Kidney (tissue), 14 donors: ENCODE measurements around the gene GOLIM4. TPM values are rescaled to one million over a fixed set of nuclear protein-coding genes. Genes with fewer than 3 reads are reported as not detected.
"Not testable (repeated sequence)": the region's sequence is repeated elsewhere in the genome, so short reads cannot be mapped to it uniquely, and the experiment has no call there.

Source experiments
- DNase-seq, 5 donors: peaks; one replicate each; pipeline ENCODE4 v3.0.0-alpha.2; 2013 to 2020
- FAIRE-seq: peaks from 2 replicates; lab custom pipeline; 2012; peaks lifted over from hg19 to GRCh38; lab: Jason Lieb, UNC
- H3K27ac ChIP-seq, 2 donors: one replicate each; pipeline ENCODE4 v1.7.0; 2013; ENCODE audit warnings: low read depth in 2 of 2, low read length in 2 of 2, inconsistent platforms in 1 of 2
- H3K27me3 ChIP-seq: one replicate; pipeline ENCODE4 v1.7.1; 2013; ENCODE audit warnings: low read length, inconsistent platforms; ENCODE audit not compliant: control insufficient read depth, insufficient read depth
- H3K36me3 ChIP-seq, 3 donors: one replicate each; pipeline versions ENCODE4 v1.7.0 to v1.7.1; 2013; ENCODE audit warnings: low read length in 3 of 3, control low read depth in 1 of 3, inconsistent platforms in 1 of 3; ENCODE audit not compliant: insufficient read depth in 3 of 3, control insufficient read depth in 2 of 3
- H3K4me1 ChIP-seq, 3 donors: one replicate each; pipeline versions ENCODE4 v1.7.0 to v1.7.1; 2013; ENCODE audit warnings: low read length in 3 of 3, inconsistent platforms in 1 of 3, low read depth in 1 of 3; ENCODE audit not compliant: control insufficient read depth in 2 of 3, insufficient read depth in 2 of 3
- H3K4me3 ChIP-seq, 3 donors: one replicate each; pipeline versions ENCODE4 v1.7.0 to v1.8.1; 2013; ENCODE audit warnings: low read length in 3 of 3, control low read depth in 1 of 3, inconsistent platforms in 1 of 3
- H3K9ac ChIP-seq, 3 donors: one replicate each; pipeline versions ENCODE4 v1.7.0 to v1.7.1; 2013; ENCODE audit warnings: low read length in 3 of 3, control low read depth in 1 of 3, inconsistent platforms in 1 of 3
- H3K9me3 ChIP-seq, 3 donors: one replicate each; pipeline versions ENCODE4 v1.7.0 to v1.7.1; 2013; ENCODE audit warnings: low read length in 3 of 3, control low read depth in 1 of 3, inconsistent platforms in 1 of 3; ENCODE audit not compliant: control insufficient read depth in 2 of 3, insufficient read depth in 1 of 3
- intact Hi-C: fragments of 100-400 bp; cut with DNase I; formaldehyde crosslinking; loops from one replicate; pipeline ENCODE4 v1.11.1; 2022
- polyA plus RNA-seq: library from polyadenylated mRNA; stranded (reverse); fragments of 350-450 nt; fragmentation: Illumina TruSeq; extraction: RNeasy Lipid Tissue Mini Kit (QIAGEN cat#74804); gene quantifications from one replicate; pipeline ENCODE4 v1.2.3, GENCODE V29; 2014; ENCODE audit warnings: low read depth, low replicate concordance; ENCODE audit not compliant: insufficient read depth
- total RNA-seq: library from RNA; stranded (reverse); fragmentation: NEBNext Ultra II Directional; extraction: Animal tissue kit (Norgen Biotek cat#: 25700); gene quantifications from one replicate; pipeline ENCODE4 v1.2.1, GENCODE V29; 2021
- TF ChIP-seq, protein P1 (sequence below): IDR thresholded peaks from 3 replicates; pipeline ENCODE4 v1.5.1; 2012; ENCODE audit warnings: mild to moderate bottlenecking, moderate library complexity, borderline replicate concordance; ENCODE audit not compliant: insufficient read depth; ENCODE audit errors: extremely low read depth
- donor health status: control.
- donor health status: control.
- donor health status: control.
- donor health status: control.
- donor health status: control.
- donor health status: DM: yes; HTN: yes; CAD: no.
- donor health status: Normal renal cell carcinoma (clear cell type).

Gene GOLIM4
- total and polyA plus RNA-seq, 2 donors from 2014 or later, result 15.5 to 29.9 TPM

DNA sequence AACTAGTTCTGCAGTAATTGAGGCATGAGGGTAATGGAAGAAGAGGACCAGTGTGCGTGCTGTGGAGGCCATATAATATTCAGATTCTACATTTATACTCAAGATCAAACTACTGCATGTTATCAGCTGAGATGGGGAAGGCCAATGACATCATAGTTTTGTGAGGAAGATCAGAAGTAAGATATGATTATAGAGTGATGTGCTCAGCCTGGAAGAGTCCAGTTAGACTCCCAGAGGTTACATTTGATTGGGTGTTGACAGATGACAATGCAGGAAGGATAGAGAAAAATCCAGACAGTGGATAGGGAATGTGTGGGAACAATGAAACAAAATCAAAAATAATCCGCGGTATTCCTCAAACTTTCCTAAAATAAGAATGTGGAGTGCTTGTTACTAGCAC, 35.4 kb downstream of the GOLIM4 start:
- no peak overlapping the region for H3K9ac ChIP-seq
- no peak overlapping the region for H3K4me3 ChIP-seq
- TF ChIP-seq, protein P1, sequence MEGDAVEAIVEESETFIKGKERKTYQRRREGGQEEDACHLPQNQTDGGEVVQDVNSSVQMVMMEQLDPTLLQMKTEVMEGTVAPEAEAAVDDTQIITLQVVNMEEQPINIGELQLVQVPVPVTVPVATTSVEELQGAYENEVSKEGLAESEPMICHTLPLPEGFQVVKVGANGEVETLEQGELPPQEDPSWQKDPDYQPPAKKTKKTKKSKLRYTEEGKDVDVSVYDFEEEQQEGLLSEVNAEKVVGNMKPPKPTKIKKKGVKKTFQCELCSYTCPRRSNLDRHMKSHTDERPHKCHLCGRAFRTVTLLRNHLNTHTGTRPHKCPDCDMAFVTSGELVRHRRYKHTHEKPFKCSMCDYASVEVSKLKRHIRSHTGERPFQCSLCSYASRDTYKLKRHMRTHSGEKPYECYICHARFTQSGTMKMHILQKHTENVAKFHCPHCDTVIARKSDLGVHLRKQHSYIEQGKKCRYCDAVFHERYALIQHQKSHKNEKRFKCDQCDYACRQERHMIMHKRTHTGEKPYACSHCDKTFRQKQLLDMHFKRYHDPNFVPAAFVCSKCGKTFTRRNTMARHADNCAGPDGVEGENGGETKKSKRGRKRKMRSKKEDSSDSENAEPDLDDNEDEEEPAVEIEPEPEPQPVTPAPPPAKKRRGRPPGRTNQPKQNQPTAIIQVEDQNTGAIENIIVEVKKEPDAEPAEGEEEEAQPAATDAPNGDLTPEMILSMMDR, result no peak
- H3K36me3 ChIP-seq, result no peaks in the 10 kb centered on the region
- H3K27me3 ChIP-seq, result no peaks in the 10 kb centered on the region
- DNase-seq, result no peak
- H3K4me1 ChIP-seq, result peaks cover 0 to 10% (median 0%) of the 10 kb centered on the region in 3 donors
- no peaks in the 10 kb centered on the region for H3K9me3 ChIP-seq
- no peak overlapping the region for H3K27ac ChIP-seq
- intact Hi-C loops, result no loop called here
- no peak for FAIRE-seq

DNA sequence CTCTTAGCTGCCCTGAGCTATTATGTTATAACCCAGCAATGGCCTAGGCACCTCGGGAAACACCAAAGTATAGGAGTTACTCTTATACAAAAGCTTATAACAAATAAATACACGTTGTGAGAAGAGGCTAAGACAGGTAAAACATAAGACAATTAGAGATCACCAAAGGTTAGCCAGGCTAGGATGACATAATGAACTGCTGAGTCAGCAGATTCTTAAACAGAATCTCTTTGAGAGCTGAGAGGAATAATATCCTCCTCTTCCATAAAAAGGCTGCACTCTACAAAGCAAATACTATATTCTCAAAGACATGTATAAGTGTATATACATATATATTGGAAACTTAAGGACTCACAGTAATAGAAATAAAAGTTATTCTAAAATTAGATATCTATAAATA, 37.2 kb downstream of the GOLIM4 start:
- H3K9me3 ChIP-seq, result no peaks in the 10 kb centered on the region
- no peak for FAIRE-seq
- intact Hi-C loops, result no loop called here

DNA sequence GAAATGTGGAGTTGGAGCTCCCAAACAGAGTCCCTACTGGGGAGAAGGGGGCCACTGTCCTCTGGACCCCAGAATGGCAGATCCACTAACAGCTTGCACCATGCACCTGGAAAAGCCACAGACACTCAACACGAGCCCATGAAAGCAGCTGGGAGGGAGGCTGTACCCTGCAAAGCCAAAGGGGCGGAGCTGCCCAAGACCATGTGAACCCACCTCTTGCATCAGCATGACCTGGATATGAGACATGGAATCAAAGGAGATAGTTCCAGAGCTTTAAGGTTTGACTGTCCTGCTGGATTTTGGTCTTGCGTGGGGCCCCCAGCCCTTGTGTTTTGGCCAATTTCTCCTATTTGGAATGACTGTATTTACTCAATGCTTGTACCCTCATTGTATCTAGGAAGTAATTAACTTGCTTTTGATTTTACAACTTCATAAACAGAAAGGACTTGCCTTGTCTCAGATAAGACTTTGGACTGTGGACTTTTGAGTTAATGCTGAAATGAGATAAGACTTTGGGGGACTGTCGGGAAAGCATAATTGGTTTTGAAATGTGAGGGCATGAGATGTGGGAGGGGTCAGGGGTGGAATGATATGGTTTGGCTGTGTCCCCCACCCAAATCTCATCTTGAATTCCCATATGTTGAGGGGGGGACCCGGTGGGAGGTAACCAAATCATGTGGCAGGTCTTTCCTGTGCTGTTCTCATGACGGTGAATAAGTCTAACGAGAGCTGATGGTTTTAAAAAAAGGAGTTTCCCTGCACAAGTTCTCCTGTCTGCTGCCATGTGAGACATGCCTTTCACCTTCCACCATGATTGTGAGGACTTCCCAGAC, 39.1 kb downstream of the GOLIM4 start:
- not testable (repeated sequence) for H3K4me3 ChIP-seq, H3K9ac ChIP-seq, FAIRE-seq

More for the DNA sequence above, 37.2 kb downstream of the GOLIM4 start:
- TF ChIP-seq, protein P1, result no peak
- DNase-seq, result no peak
- peaks cover 0 to 10% (median 0%) of the 10 kb centered on the region in 3 donors for H3K4me1 ChIP-seq
- H3K9ac ChIP-seq, result no peak overlapping the region
- no peaks in the 10 kb centered on the region for H3K27me3 ChIP-seq
- H3K27ac ChIP-seq, result no peak overlapping the region
- no peaks in the 10 kb centered on the region for H3K36me3 ChIP-seq
- H3K4me3 ChIP-seq, result no peak overlapping the region

DNA sequence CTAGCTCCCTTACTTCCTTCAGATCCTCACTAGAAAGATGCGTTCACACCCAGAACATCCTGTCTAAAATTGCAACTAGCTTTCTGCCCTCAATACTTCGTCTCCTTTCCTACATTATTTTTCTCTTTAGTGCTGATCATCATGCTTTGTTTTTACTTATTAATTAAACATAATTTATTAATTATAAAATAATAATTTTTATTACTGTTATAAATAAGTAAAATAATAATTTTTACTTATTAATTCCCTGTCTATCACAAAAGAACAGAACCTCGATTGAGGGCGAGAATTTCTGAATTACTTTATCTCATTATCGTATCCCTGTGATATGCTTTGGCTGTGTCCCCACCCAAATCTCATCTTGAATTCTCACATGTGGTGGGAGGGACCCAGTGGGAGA, 41.3 kb downstream of the GOLIM4 start:
- H3K9me3 ChIP-seq, result no peaks in the 10 kb centered on the region
- TF ChIP-seq, protein P1, result no peak
- no peak overlapping the region for H3K4me3 ChIP-seq
- intact Hi-C loops, result no loop called here
- no peak overlapping the region for H3K9ac ChIP-seq
- no peak overlapping the region for H3K27ac ChIP-seq
- no peaks in the 10 kb centered on the region for H3K4me1 ChIP-seq
- FAIRE-seq (no peak), DNase-seq (no peak)
- no peaks in the 10 kb centered on the region for H3K36me3 ChIP-seq
- no peaks in the 10 kb centered on the region for H3K27me3 ChIP-seq

More for the DNA sequence above, 39.1 kb downstream of the GOLIM4 start:
- DNase-seq, H3K27ac ChIP-seq, H3K9me3 ChIP-seq, H3K27me3 ChIP-seq, intact Hi-C loops, H3K36me3 ChIP-seq, H3K4me1 ChIP-seq: not testable (repeated sequence)
